Neural progenitor cell (in vitro differentiated cells): ENCODE data around the gene ELFN1. TPM values are rescaled to one million over a fixed set of nuclear protein-coding genes. Genes with fewer than 3 reads are reported as not detected.

Experiments
- DNase-seq: peaks from one replicate; pipeline ENCODE4 v3.0.0-alpha.2; 2016; ENCODE audit warnings: low spot score
- H2AFZ ChIP-seq: fragments of 200-600 bp; sonication (generic); replicated peaks from 2 replicates; pipeline ENCODE4 v1.6.1; 2016; ENCODE audit warnings: antibody characterized with exemption
- H3F3A ChIP-seq: fragments of 200-600 bp; sonication (generic); 2 replicates; pipeline ENCODE4 v1.6.1; 2016; ENCODE audit warnings: antibody characterized with exemption, low read depth
- H3K27ac ChIP-seq: fragments of 200-600 bp; sonication (generic); 2 replicates; pipeline ENCODE4 v1.5.1; 2016; ENCODE audit warnings: mild to moderate bottlenecking
- H3K27me3 ChIP-seq: fragments of 200-600 bp; sonication (generic); 2 replicates; pipeline ENCODE4 v1.6.1; 2016; ENCODE audit warnings: mild to moderate bottlenecking, moderate library complexity
- H3K36me3 ChIP-seq: fragments of 200-600 bp; sonication (generic); 2 replicates; pipeline ENCODE4 v1.5.1; 2016
- H3K4me1 ChIP-seq: fragments of 200-600 bp; sonication (generic); 2 replicates; pipeline ENCODE4 v1.6.1; 2016; ENCODE audit warnings: mixed run types
- H3K4me2 ChIP-seq: fragments of 200-600 bp; sonication (generic); 2 replicates; pipeline ENCODE4 v1.6.1; 2016
- H3K4me3 ChIP-seq: fragments of 200-600 bp; sonication (generic); 2 replicates; pipeline ENCODE4 v1.5.1; 2016
- H3K79me2 ChIP-seq: fragments of 200-600 bp; sonication (generic); 2 replicates; pipeline ENCODE4 v1.6.1; 2016; ENCODE audit warnings: low read depth
- H3K9ac ChIP-seq: fragments of 200-600 bp; sonication (generic); 2 replicates; pipeline ENCODE4 v1.6.1; 2016
- H3K9me3 ChIP-seq: fragments of 200-600 bp; sonication (generic); 2 replicates; pipeline ENCODE4 v1.5.1; 2016; ENCODE audit warnings: low read depth
- H4K20me1 ChIP-seq: fragments of 200-600 bp; sonication (generic); 2 replicates; pipeline ENCODE4 v1.6.1; 2016; ENCODE audit warnings: low read depth
- H3K27ac Mint-ChIP-seq: 3 replicates; pipeline ENCODE4 v1.8.0; 2021; ENCODE audit warnings: mixed read lengths
- H3K27me3 Mint-ChIP-seq: 2 replicates; pipeline ENCODE4 v1.8.0; 2022; ENCODE audit warnings: low read depth, mild to moderate bottlenecking, inconsistent platforms, moderate library complexity, mixed read lengths; ENCODE audit not compliant: insufficient read depth
- H3K36me3 Mint-ChIP-seq: 3 replicates; pipeline ENCODE4 v1.8.0; 2021; ENCODE audit warnings: mixed read lengths
- H3K4me1 Mint-ChIP-seq: 3 replicates; pipeline ENCODE4 v1.8.0; 2021; ENCODE audit warnings: mixed read lengths
- H3K4me3 Mint-ChIP-seq: 3 replicates; pipeline ENCODE4 v1.8.0; 2021; ENCODE audit warnings: mild to moderate bottlenecking, moderate library complexity, mixed read lengths
- H3K9me3 Mint-ChIP-seq: 3 replicates; pipeline ENCODE4 v1.8.0; 2020; ENCODE audit warnings: mixed read lengths
- CTCF ChIP-seq: fragments of 200-600 bp; sonication (generic); IDR thresholded peaks from 2 replicates; pipeline ENCODE4 v1.5.1; 2017; ENCODE audit warnings: antibody characterized with exemption, mild to moderate bottlenecking
- EZH2 ChIP-seq: fragments of 200-600 bp; sonication (generic); IDR thresholded peaks from 2 replicates; pipeline ENCODE4 v1.6.1; 2017; ENCODE audit warnings: antibody characterized with exemption, mild to moderate bottlenecking, moderate library complexity
- EZH2phosphoT487 ChIP-seq: fragments of 200-600 bp; sonication (generic); IDR thresholded peaks from 2 replicates; pipeline ENCODE4 v1.6.1; 2017; ENCODE audit warnings: antibody characterized with exemption
- total RNA-seq: library from RNA; depleted of rRNA; stranded (reverse); fragments of >200 nt; gene quantifications from 2 replicates; pipeline ENCODE4 v1.2.3, GENCODE V29; 2015; ENCODE audit warnings: low replicate concordance

ELFN1 gene
- total RNA-seq, 1 donor from 2014 or later = 2.2 TPM

GRCh38 chr7:1645071-1645409, 25.0 kb upstream of the ELFN1 start:
- Histone ChIP-seq H4K20me1 (no peaks in the 10 kb centered on the region), H3K79me2 (no peaks in the 10 kb centered on the region), H3K9me3 (no peaks in the 10 kb centered on the region), H3K36me3 (no peaks in the 10 kb centered on the region), H3F3A (peaks cover 5% of the 10 kb centered on the region), H3K4me2 (no peak overlapping the region), H3K27me3 (no peaks in the 10 kb centered on the region), H3K4me3 (no peak overlapping the region), H3K9ac (no peak overlapping the region), H3K27ac (no peak overlapping the region), H2AFZ (no peak overlapping the region), H3K4me1 (no peaks in the 10 kb centered on the region)
- Mint-ChIP-seq H3K4me3 (no peak overlapping the region), H3K27ac (no peak overlapping the region), H3K9me3 (no peaks in the 10 kb centered on the region), H3K4me1 (peaks cover 17% of the 10 kb centered on the region), H3K27me3 (peaks cover 10% of the 10 kb centered on the region), H3K36me3 (no peaks in the 10 kb centered on the region)
- TF ChIP-seq EZH2 (no peak), CTCF (no peak), EZH2phosphoT487 (no peak)
- no peak for DNase-seq

DNA sequence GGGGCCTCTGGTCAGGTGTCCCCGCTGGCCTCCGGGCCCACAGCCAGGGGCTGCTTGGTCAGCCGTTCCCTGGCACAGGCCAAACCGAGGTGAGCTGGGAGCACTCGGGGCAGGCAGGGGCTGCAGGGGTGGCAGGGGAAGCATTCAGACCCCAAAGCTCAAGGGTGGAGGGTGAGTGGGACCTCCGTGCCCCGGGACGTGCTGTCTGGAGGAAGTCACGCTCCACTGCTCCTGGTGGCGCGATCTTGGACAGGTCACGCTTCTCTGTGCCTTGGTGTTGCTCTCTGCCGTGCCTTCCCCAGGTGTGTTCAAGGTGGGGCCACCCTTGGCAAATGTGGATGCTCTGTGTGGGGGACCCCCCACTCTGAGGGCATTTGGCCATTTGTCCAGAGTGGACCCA, 24.6 kb upstream of the ELFN1 start:
- Histone ChIP-seq H3K9ac (no peak overlapping the region), H3K4me3 (no peak overlapping the region), H2AFZ (no peak overlapping the region), H3K4me1 (no peaks in the 10 kb centered on the region), H3K9me3 (no peaks in the 10 kb centered on the region), H3K27me3 (no peaks in the 10 kb centered on the region), H3F3A (peaks cover 5% of the 10 kb centered on the region), H3K79me2 (no peaks in the 10 kb centered on the region), H3K27ac (no peak overlapping the region), H3K36me3 (no peaks in the 10 kb centered on the region), H4K20me1 (no peaks in the 10 kb centered on the region), H3K4me2 (no peak overlapping the region)
- no peak for DNase-seq
- no peak overlapping the region for H3K27ac Mint-ChIP-seq
- H3K9me3 Mint-ChIP-seq = no peaks in the 10 kb centered on the region
- TF ChIP-seq EZH2 (no peak), CTCF (no peak), EZH2phosphoT487 (no peak)
- H3K27me3 Mint-ChIP-seq = peaks cover 10% of the 10 kb centered on the region
- peaks cover 17% of the 10 kb centered on the region for H3K4me1 Mint-ChIP-seq
- no peaks in the 10 kb centered on the region for H3K36me3 Mint-ChIP-seq
- H3K4me3 Mint-ChIP-seq = no peak overlapping the region

DNA sequence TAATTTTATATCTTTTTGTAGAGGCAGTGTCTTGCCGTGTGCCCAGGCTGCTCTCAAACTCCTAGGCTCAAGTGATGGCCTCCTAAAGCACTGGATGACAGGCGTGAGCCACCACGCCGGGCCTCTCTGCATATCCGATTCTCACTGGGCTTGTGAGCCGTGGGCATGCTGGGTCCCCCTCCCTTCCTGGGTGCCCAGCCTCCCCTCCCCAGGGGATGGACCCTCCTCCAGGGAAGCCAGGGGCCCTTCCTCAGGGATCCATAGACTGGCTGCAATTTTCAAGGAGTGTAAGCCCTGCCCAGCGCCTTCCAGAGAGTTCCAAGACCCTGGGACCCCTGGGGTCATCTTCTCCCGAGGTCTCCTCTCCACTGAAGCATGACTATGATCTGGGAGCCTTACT, 23.7 kb upstream of the ELFN1 start:
- DNase-seq = no peak
- no peak overlapping the region for H3K4me2 ChIP-seq
- H3F3A ChIP-seq = peaks cover 5% of the 10 kb centered on the region
- Mint-ChIP-seq H3K36me3 (no peaks in the 10 kb centered on the region), H3K9me3 (no peaks in the 10 kb centered on the region), H3K4me1 (peaks cover 21% of the 10 kb centered on the region), H3K27ac (no peak overlapping the region), H3K4me3 (no peak overlapping the region), H3K27me3 (peaks cover 9% of the 10 kb centered on the region)
- no peak overlapping the region for H3K27ac ChIP-seq
- H3K79me2 ChIP-seq = no peaks in the 10 kb centered on the region
- no peaks in the 10 kb centered on the region for H3K9me3 ChIP-seq
- no peaks in the 10 kb centered on the region for H4K20me1 ChIP-seq
- no peak overlapping the region for H3K9ac ChIP-seq
- no peak for TF ChIP-seq EZH2phosphoT487
- TF ChIP-seq CTCF = no peak
- no peak for TF ChIP-seq EZH2
- H3K36me3 ChIP-seq = no peaks in the 10 kb centered on the region
- no peak overlapping the region for H2AFZ ChIP-seq
- H3K4me1 ChIP-seq = no peaks in the 10 kb centered on the region
- no peaks in the 10 kb centered on the region for H3K27me3 ChIP-seq
- H3K4me3 ChIP-seq = no peak overlapping the region
